Right lobe of liver (tissue), 4 donors: ENCODE measurements around the gene DOCK10.

ENCODE experiments used
- CTCF ChIP-seq, 4 donors: fragments of 200-600 bp in 3 of 4; fragments of 450-650 bp in 1 of 4; IDR thresholded peaks; one replicate each; pipeline versions ENCODE4 v1.5.1 to v1.8.0; 2016 to 2022; ENCODE audit warnings: antibody characterized with exemption in 4 of 4, mild to moderate bottlenecking in 2 of 4
- POLR2A ChIP-seq: fragments of 450-650 bp; IDR thresholded peaks from one replicate; pipeline ENCODE4 v1.6.1; 2017; ENCODE audit warnings: antibody characterized with exemption, mild to moderate bottlenecking
- donor health status: DM: no; HTN: no; CAD: no.
- donor health status: DM: no; HTN: no; CAD: no.
- donor health status: DM: no; HTN: yes; CAD: no.

DNA sequence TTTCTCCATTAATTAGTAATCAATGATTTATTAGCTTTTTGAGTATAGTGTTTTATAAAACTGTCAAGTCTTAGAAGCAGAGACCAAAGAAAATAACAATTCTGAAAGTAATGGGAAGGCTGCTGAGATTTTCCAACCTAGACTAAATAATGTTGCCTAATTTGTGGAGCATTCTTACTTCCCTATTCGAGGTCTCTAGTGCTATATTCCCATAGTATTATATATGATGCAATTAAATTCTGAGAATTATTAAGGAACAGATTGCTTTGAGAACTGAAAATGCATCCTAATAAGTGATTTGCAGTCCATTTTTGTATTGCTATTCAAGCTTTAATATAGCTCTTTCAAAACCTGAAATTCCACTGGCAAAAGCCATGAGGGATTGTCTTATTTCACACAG, 27.7 kb upstream of the DOCK10 start:
- no peak for TF ChIP-seq CTCF (IDR thresholded peaks at IDR 0.05)
- TF ChIP-seq POLR2A, result no peak
